GM10248 (cell line): ENCODE results near the gene FTSJ3.

Experiments
- CTCF ChIA-PET: fragments of 300-600 bp; sonication (Branson Sonifier 250); formaldehyde crosslinking; extraction: SDS; loops from one replicate; lab custom pipeline; 2021; ENCODE audit warnings: antibody characterized with exemption; lab: Yijun Ruan, JAX
- POLR2A ChIA-PET: fragments of 350-650 bp; sonication (Branson Sonifier 250); formaldehyde crosslinking; extraction: SDS; loops from one replicate; lab custom pipeline; 2020; ENCODE audit warnings: antibody characterized with exemption; lab: Yijun Ruan, JAX
- DNase-seq: peaks from one replicate; pipeline ENCODE4 v3.0.0; 2012; ENCODE audit errors: extremely low spot score
- CTCF ChIP-seq: IDR thresholded peaks from 2 replicates; pipeline ENCODE4 v1.5.1; 2012; ENCODE audit warnings: mild to moderate bottlenecking, low read depth; ENCODE audit errors: extremely low read depth, missing control alignments, control extremely low read depth

FTSJ3 gene

GRCh38 chr17:63840591-63841349, 13.3 kb upstream of the FTSJ3 start:
- no peak for DNase-seq
- CTCF ChIA-PET: interaction anchor here (1.2 to 3.2 kb wide), 5 partner anchors 8 to 14 kb away, joined by 3 to 15 read pairs (median 6); no protein-coding TSS in a partner anchor
- POLR2A ChIA-PET: interaction anchor here (1.6 kb wide), 2 partner anchors 11 to 16 kb away, joined by 3 to 6 read pairs; no protein-coding TSS in a partner anchor
- TF ChIP-seq CTCF: no peak

- DNase-seq: no peak
- ChIA-PET CTCF (interaction anchor here (0.7 to 3.2 kb wide), 4 partner anchors 10 to 140 kb away, joined by 3 to 15 read pairs (median 7); no protein-coding TSS in a partner anchor), POLR2A (interaction anchor here (0.6 to 0.9 kb wide), 5 partner anchors 8 to 212 kb away, joined by 3 to 6 read pairs (median 3); no protein-coding TSS in a partner anchor)
- TF ChIP-seq CTCF: no peak
Measured at GRCh38 chr17:63838631-63839171, 11.2 kb upstream of the FTSJ3 start.

- DNase-seq: no peak
- POLR2A ChIA-PET: interaction anchor here (0.7 to 0.9 kb wide), 2 partner anchors 7 to 22 kb away, joined by 3 to 4 read pairs; no protein-coding TSS in a partner anchor
- CTCF ChIA-PET: interaction anchor here (0.9 to 3.2 kb wide), 5 partner anchors 9 to 140 kb away, joined by 3 to 15 read pairs (median 4); no protein-coding TSS in a partner anchor
- no peak for TF ChIP-seq CTCF
Measured at GRCh38 chr17:63837962-63838600, 10.6 kb upstream of the FTSJ3 start.

- POLR2A ChIA-PET: interaction anchor here (0.6 kb wide), 1 partner anchor 658 kb away, joined by 5 read pairs; no protein-coding TSS in a partner anchor
- no peak for DNase-seq
- TF ChIP-seq CTCF: no peak
- CTCF ChIA-PET: interaction anchor here (0.9 to 1.7 kb wide), 3 partner anchors 9 to 28 kb away, joined by 3 to 4 read pairs (median 3); no protein-coding TSS in a partner anchor
Measured at GRCh38 chr17:63837480-63837879, 10.0 kb upstream of the FTSJ3 start.

GRCh38 chr17:63836811-63837210, 9.3 kb upstream of the FTSJ3 start:
- ChIA-PET POLR2A (interaction anchor here (0.6 kb wide), 1 partner anchor 658 kb away, joined by 5 read pairs; no protein-coding TSS in a partner anchor), CTCF (interaction anchor here (1.1 to 1.7 kb wide), 2 partner anchors 9 to 12 kb away, joined by 3 to 4 read pairs; no protein-coding TSS in a partner anchor)
- TF ChIP-seq CTCF: no peak
- DNase-seq: no peak
